H1 (cell line): Measurements from ENCODE around the gene NCR2. TPM values are rescaled to one million over a fixed set of nuclear protein-coding genes. Genes with fewer than 3 reads are reported as not detected.

ENCODE experiments used
- BRCA1 ChIP-seq: IDR thresholded peaks from 2 replicates; pipeline ENCODE4 v1.6.1; 2012; ENCODE audit warnings: low read depth, low read length, improper control_type of control experiment
- CHD1 ChIP-seq: IDR thresholded peaks from 2 replicates; pipeline ENCODE4 v1.6.1; 2012; ENCODE audit warnings: low read depth, low read length, improper control_type of control experiment
- KDM4A ChIP-seq: IDR thresholded peaks from one replicate; pipeline ENCODE4 v1.7.1; 2012; ENCODE audit warnings: low read depth, mild to moderate bottlenecking, moderate library complexity, low read length, inconsistent platforms; ENCODE audit not compliant: severe bottlenecking
- RBBP5 ChIP-seq: IDR thresholded peaks from 2 replicates; pipeline ENCODE4 v1.7.1; 2012; ENCODE audit warnings: low read depth, mild to moderate bottlenecking, inconsistent platforms, low read length, moderate library complexity, borderline replicate concordance
- SP1 ChIP-seq: IDR thresholded peaks from 2 replicates; pipeline ENCODE4 v1.6.1; 2011; ENCODE audit warnings: low read depth, low read length
- polyA plus RNA-seq, 7 experiments: library from polyadenylated mRNA; depleted of rRNA in 3 of 7; stranded (reverse) in 5 of 7; unstranded in 2 of 7; fragments of >200 nt in 5 of 7; fragments of 200-250 nt in 2 of 7; gene quantifications; 1 replicate in 5 of 7; 2 replicates in 1 of 7; 4 replicates in 1 of 7; pipeline versions ENCODE4 v1.2.1 to v1.2.3, GENCODE V29; 2011 to 2013; ENCODE audit warnings: missing spikeins in 2 of 7, mixed read lengths in 2 of 7
- total RNA-seq: library from RNA; stranded (reverse); fragmentation: NEBNext Ultra II Directional; extraction: Animal tissue kit (Norgen Biotek cat#: 25700); gene quantifications from 2 replicates; pipeline ENCODE4 v1.2.1, GENCODE V29; 2021
- TF ChIP-seq, protein P1 (sequence below): fragments of 300-600 bp; sonication (generic); IDR thresholded peaks from 2 replicates; pipeline ENCODE4 v1.7.1; 2012; ENCODE audit warnings: low read length, moderate library complexity, mild to moderate bottlenecking, inconsistent platforms; ENCODE audit not compliant: insufficient replicate concordance

NCR2 gene
- total and polyA plus RNA-seq, 2 of the 8 experiments (the other 6 are each of a cell fraction or from before 2014, with no cell fraction given): not detected

DNA sequence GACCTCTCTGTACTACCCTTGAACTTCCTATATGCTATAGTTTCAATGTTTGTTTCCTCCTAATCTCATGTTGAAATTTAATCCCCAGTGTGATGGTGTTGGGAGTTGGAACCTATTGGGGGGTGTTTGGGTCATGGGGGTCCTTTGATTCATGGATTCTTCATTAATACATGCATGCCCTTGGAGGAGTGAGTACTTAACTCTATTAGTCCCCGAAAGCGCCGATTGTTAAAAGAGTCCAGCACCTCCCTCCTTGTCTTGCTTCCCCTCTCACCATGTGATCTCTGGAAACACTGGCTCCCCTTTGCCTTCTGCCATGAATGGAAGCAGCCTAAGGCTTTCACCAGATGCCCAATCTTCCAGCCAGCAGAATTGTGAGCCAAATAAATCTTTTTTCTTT is 31.7 kb downstream of the NCR2 start (continued):
- TF ChIP-seq, protein P1, sequence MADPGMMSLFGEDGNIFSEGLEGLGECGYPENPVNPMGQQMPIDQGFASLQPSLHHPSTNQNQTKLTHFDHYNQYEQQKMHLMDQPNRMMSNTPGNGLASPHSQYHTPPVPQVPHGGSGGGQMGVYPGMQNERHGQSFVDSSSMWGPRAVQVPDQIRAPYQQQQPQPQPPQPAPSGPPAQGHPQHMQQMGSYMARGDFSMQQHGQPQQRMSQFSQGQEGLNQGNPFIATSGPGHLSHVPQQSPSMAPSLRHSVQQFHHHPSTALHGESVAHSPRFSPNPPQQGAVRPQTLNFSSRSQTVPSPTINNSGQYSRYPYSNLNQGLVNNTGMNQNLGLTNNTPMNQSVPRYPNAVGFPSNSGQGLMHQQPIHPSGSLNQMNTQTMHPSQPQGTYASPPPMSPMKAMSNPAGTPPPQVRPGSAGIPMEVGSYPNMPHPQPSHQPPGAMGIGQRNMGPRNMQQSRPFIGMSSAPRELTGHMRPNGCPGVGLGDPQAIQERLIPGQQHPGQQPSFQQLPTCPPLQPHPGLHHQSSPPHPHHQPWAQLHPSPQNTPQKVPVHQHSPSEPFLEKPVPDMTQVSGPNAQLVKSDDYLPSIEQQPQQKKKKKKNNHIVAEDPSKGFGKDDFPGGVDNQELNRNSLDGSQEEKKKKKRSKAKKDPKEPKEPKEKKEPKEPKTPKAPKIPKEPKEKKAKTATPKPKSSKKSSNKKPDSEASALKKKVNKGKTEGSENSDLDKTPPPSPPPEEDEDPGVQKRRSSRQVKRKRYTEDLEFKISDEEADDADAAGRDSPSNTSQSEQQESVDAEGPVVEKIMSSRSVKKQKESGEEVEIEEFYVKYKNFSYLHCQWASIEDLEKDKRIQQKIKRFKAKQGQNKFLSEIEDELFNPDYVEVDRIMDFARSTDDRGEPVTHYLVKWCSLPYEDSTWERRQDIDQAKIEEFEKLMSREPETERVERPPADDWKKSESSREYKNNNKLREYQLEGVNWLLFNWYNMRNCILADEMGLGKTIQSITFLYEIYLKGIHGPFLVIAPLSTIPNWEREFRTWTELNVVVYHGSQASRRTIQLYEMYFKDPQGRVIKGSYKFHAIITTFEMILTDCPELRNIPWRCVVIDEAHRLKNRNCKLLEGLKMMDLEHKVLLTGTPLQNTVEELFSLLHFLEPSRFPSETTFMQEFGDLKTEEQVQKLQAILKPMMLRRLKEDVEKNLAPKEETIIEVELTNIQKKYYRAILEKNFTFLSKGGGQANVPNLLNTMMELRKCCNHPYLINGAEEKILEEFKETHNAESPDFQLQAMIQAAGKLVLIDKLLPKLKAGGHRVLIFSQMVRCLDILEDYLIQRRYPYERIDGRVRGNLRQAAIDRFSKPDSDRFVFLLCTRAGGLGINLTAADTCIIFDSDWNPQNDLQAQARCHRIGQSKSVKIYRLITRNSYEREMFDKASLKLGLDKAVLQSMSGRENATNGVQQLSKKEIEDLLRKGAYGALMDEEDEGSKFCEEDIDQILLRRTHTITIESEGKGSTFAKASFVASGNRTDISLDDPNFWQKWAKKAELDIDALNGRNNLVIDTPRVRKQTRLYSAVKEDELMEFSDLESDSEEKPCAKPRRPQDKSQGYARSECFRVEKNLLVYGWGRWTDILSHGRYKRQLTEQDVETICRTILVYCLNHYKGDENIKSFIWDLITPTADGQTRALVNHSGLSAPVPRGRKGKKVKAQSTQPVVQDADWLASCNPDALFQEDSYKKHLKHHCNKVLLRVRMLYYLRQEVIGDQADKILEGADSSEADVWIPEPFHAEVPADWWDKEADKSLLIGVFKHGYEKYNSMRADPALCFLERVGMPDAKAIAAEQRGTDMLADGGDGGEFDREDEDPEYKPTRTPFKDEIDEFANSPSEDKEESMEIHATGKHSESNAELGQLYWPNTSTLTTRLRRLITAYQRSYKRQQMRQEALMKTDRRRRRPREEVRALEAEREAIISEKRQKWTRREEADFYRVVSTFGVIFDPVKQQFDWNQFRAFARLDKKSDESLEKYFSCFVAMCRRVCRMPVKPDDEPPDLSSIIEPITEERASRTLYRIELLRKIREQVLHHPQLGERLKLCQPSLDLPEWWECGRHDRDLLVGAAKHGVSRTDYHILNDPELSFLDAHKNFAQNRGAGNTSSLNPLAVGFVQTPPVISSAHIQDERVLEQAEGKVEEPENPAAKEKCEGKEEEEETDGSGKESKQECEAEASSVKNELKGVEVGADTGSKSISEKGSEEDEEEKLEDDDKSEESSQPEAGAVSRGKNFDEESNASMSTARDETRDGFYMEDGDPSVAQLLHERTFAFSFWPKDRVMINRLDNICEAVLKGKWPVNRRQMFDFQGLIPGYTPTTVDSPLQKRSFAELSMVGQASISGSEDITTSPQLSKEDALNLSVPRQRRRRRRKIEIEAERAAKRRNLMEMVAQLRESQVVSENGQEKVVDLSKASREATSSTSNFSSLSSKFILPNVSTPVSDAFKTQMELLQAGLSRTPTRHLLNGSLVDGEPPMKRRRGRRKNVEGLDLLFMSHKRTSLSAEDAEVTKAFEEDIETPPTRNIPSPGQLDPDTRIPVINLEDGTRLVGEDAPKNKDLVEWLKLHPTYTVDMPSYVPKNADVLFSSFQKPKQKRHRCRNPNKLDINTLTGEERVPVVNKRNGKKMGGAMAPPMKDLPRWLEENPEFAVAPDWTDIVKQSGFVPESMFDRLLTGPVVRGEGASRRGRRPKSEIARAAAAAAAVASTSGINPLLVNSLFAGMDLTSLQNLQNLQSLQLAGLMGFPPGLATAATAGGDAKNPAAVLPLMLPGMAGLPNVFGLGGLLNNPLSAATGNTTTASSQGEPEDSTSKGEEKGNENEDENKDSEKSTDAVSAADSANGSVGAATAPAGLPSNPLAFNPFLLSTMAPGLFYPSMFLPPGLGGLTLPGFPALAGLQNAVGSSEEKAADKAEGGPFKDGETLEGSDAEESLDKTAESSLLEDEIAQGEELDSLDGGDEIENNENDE: no peak
- TF ChIP-seq CHD1: no peak
- TF ChIP-seq BRCA1: no peak
- TF ChIP-seq RBBP5: no peak
- no peak for TF ChIP-seq KDM4A
- TF ChIP-seq SP1: no peak
